Thyroid gland (tissue), 4 donors: ENCODE results near the gene MACC1. TPM values are rescaled to one million over a fixed set of nuclear protein-coding genes. Genes with fewer than 3 reads are reported as not detected.

Experiments
- DNase-seq, 2 donors: peaks; one replicate each; pipeline ENCODE4 v3.0.0-alpha.2; 2019
- H3K27ac ChIP-seq, 3 donors: fragments of 200-600 bp; sonication (generic); 1 replicate in 2 of 3; 2 replicates in 1 of 3; pipeline ENCODE4 v1.5.1; 2016 to 2019; ENCODE audit warnings: mild to moderate bottlenecking in 1 of 3, moderate library complexity in 1 of 3
- H3K27me3 ChIP-seq: fragments of 200-600 bp; sonication (generic); one replicate; pipeline ENCODE4 v1.5.1; 2019
- H3K36me3 ChIP-seq, 2 donors: fragments of 200-600 bp; sonication (generic); one replicate each; pipeline ENCODE4 v1.5.1; 2016 to 2019
- H3K4me1 ChIP-seq, 2 donors: fragments of 200-600 bp; sonication (generic); one replicate each; pipeline ENCODE4 v1.5.1; 2017 to 2019
- H3K4me3 ChIP-seq, 3 donors: fragments of 200-600 bp; sonication (generic); replicated peaks in 1 of 3; 1 replicate in 2 of 3; 2 replicates in 1 of 3; pipeline ENCODE4 v1.5.1; 2016; ENCODE audit warnings: mild to moderate bottlenecking in 1 of 3
- H3K9me3 ChIP-seq: fragments of 200-600 bp; sonication (generic); one replicate; pipeline ENCODE4 v1.5.1; 2017
- POLR2A ChIP-seq, 2 donors: fragments of 450-650 bp; IDR thresholded peaks; one replicate each; pipeline ENCODE4 v1.6.1; 2017; ENCODE audit warnings: antibody characterized with exemption in 2 of 2, mild to moderate bottlenecking in 2 of 2, moderate library complexity in 1 of 2
- WGBS, 2 donors: methylation state at CpG; one replicate each; pipeline ENCODE4 v1.1.5; 2017; 5-methylcytosine and 5-hydroxymethylcytosine counted together
- intact Hi-C: fragments of 100-400 bp; cut with DNase I; formaldehyde crosslinking; loops from one replicate; pipeline ENCODE4 v1.15.1; 2023
- total RNA-seq, 4 donors: library from RNA; depleted of rRNA; stranded (reverse); fragments of >200 nt; gene quantifications; one replicate each; pipeline ENCODE4 v1.2.3, GENCODE V29; 2016
- TF ChIP-seq, protein P1 (sequence below), 6 experiments: fragments of 200-600 bp in 3 of 6; fragments of 450-650 bp in 3 of 6; sonication (generic) in 3 of 6; IDR thresholded peaks; one replicate each; pipeline ENCODE4 v1.5.1; 2016 to 2019; ENCODE audit warnings: antibody characterized with exemption in 6 of 6, mild to moderate bottlenecking in 2 of 6, inconsistent platforms in 1 of 6, moderate library complexity in 1 of 6

The MACC1 gene
- total RNA-seq, 4 donors from 2014 or later = 2.6 to 7.7 (median 3.6) TPM

- no peaks in the 10 kb centered on the region for H3K27me3 ChIP-seq
- H3K9me3 ChIP-seq = no peaks in the 10 kb centered on the region
- no peaks in the 10 kb centered on the region for H3K4me1 ChIP-seq
- WGBS, 2 donors = 88 to 89% methylated on average over 1 of the region's 1 CpG
- TF ChIP-seq POLR2A (IDR thresholded peaks at IDR 0.05) = no peak
- TF ChIP-seq, protein P1, sequence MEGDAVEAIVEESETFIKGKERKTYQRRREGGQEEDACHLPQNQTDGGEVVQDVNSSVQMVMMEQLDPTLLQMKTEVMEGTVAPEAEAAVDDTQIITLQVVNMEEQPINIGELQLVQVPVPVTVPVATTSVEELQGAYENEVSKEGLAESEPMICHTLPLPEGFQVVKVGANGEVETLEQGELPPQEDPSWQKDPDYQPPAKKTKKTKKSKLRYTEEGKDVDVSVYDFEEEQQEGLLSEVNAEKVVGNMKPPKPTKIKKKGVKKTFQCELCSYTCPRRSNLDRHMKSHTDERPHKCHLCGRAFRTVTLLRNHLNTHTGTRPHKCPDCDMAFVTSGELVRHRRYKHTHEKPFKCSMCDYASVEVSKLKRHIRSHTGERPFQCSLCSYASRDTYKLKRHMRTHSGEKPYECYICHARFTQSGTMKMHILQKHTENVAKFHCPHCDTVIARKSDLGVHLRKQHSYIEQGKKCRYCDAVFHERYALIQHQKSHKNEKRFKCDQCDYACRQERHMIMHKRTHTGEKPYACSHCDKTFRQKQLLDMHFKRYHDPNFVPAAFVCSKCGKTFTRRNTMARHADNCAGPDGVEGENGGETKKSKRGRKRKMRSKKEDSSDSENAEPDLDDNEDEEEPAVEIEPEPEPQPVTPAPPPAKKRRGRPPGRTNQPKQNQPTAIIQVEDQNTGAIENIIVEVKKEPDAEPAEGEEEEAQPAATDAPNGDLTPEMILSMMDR (IDR thresholded peaks at IDR 0.05) = no peak
- no peak overlapping the region for H3K27ac ChIP-seq
- no peak overlapping the region for H3K4me3 ChIP-seq
- intact Hi-C loops = no loop called here
- DNase-seq = no peak
- no peaks in the 10 kb centered on the region for H3K36me3 ChIP-seq
Measured at GRCh38 chr7:20162665-20163064, 54.5 kb downstream of the MACC1 start.

GRCh38 chr7:20159226-20159747, 57.9 kb downstream of the MACC1 start:
- no peak overlapping the region for H3K4me3 ChIP-seq
- intact Hi-C loops = no loop called here
- no peak overlapping the region for H3K27ac ChIP-seq
- no peaks in the 10 kb centered on the region for H3K4me1 ChIP-seq
- DNase-seq = no peak
- TF ChIP-seq POLR2A (IDR thresholded peaks at IDR 0.05) = no peak
- TF ChIP-seq, protein P1 (IDR thresholded peaks at IDR 0.05) = no peak
- 90 to 93% methylated on average over 6 of the region's 6 CpGs for WGBS, 2 donors
- no peaks in the 10 kb centered on the region for H3K9me3 ChIP-seq
- no peaks in the 10 kb centered on the region for H3K27me3 ChIP-seq
- no peaks in the 10 kb centered on the region for H3K36me3 ChIP-seq

DNA sequence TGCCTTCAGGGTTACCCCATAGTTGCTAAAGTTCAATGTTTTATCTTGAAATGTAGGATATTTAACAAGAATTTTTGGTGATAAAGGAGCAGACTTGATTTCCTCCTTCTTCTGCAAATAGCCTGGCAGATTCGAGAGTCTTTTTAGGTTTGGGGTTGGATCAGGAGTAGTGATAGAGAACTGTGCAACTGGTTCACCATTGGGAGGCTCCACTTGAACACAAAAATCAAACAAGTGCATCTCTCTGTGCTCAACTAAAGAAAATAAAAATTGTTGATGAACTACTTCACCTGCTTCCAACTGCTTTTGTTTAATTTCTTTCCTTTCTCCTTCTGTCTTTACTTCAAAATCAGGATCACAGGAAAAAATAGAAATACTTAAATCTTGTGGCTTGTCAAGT, 58.5 kb downstream of the MACC1 start:
- no peak overlapping the region for H3K27ac ChIP-seq
- intact Hi-C loops = no loop called here
- 30 to 65% methylated on average over 1 of the region's 1 CpG for WGBS, 2 donors
- H3K4me3 ChIP-seq = no peak overlapping the region
- no peaks in the 10 kb centered on the region for H3K36me3 ChIP-seq
- H3K9me3 ChIP-seq = no peaks in the 10 kb centered on the region
- H3K27me3 ChIP-seq = no peaks in the 10 kb centered on the region
- TF ChIP-seq, protein P1 (IDR thresholded peaks at IDR 0.05) = peak in 3 of 6 experiments; percentile 18 to 31 (median 27)
- TF ChIP-seq POLR2A (IDR thresholded peaks at IDR 0.05) = no peak
- DNase-seq = no peak
- H3K4me1 ChIP-seq = no peaks in the 10 kb centered on the region

- no peaks in the 10 kb centered on the region for H3K36me3 ChIP-seq
- TF ChIP-seq, protein P1 (IDR thresholded peaks at IDR 0.05) = no peak
- TF ChIP-seq POLR2A (IDR thresholded peaks at IDR 0.05) = no peak
- H3K27ac ChIP-seq = no peak overlapping the region
- peak in 1 of 2 donors; percentile 1 for DNase-seq
- H3K27me3 ChIP-seq = no peaks in the 10 kb centered on the region
- no peak overlapping the region for H3K4me3 ChIP-seq
- 57 to 60% methylated on average over 3 of the region's 3 CpGs for WGBS, 2 donors
- no peaks in the 10 kb centered on the region for H3K4me1 ChIP-seq
- intact Hi-C loops = no loop called here
- H3K9me3 ChIP-seq = no peaks in the 10 kb centered on the region
Measured at GRCh38 chr7:20157456-20157855, 59.7 kb downstream of the MACC1 start.

DNA sequence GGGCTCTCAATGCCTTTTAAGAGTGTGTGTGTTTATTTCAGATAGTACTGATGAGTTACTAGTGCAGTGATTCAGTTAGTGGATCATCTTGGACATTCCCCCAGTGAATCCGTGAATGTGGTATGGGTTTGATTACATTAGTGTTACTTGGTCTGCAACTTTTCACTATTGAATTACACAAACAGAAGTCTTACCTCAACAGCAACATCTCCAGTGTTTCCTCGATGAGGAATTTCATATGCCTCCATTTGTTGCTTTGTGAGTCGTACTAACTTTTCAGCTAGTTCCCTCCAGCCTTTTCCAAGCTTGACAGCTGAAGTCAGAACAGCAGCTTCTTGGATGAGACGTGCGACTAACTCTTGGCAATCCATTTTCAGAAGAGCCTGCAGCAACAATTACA, 63.2 kb downstream of the MACC1 start:
- no peak overlapping the region for H3K27ac ChIP-seq
- TF ChIP-seq, protein P1 (IDR thresholded peaks at IDR 0.05) = no peak
- TF ChIP-seq POLR2A (IDR thresholded peaks at IDR 0.05) = no peak
- DNase-seq = no peak
- WGBS, 2 donors = 85 to 91% methylated on average over 5 of the region's 5 CpGs
- intact Hi-C loops = no loop called here
- H3K27me3 ChIP-seq = no peaks in the 10 kb centered on the region
- H3K4me3 ChIP-seq = no peak overlapping the region
- no peaks in the 10 kb centered on the region for H3K4me1 ChIP-seq
- H3K9me3 ChIP-seq = no peaks in the 10 kb centered on the region
- no peaks in the 10 kb centered on the region for H3K36me3 ChIP-seq
